Measurements from ENCODE around the gene FAM111A.

DNA sequence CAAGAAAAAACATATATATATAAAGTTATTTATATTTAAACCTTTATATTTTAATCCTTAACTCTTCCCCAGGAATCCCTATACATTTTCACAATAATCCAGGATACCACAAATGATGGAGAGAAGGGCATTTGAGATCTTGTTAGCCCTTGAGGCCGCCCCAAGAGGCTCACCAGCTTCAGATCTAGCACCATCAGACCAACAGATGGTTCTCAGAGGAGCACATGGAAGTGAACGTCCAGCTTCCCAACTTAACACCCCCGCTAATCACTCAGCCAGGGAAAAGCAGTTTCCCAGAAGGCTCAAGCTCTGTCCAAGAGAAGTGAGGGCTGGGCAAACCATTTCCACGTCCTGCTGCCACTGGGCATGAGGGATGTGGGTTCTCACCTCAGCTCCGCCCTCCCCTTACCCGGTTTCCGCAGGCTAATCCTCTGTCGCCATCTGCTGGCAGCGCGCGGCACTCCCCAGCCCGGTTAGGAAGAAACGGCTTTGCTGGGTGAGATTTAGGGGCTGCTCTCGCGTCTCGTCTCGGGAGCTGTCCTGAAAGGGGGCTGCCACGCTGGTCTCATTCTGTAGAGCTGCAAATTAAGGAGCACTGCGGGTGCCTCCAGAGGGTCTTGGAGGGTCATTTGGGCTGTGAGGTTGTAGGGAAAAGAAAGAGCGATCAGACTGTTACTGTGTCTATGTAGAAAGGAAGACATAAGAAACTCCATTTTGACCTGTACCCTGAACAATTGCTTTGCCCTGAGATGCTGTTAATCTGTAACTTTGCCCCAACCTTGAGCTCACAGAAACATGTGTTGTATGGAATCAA, 6.8 kb upstream of the FAM111A start:
- TF ChIP-seq POLR2AphosphoS5 (IDR thresholded peaks at IDR 0.05; ENCODE audit: low read depth) (no peak), SPI1 (IDR thresholded peaks at IDR 0.05; ENCODE audit: borderline replicate concordance, low read depth) (no peak)
- TF ChIP-seq, protein P1, sequence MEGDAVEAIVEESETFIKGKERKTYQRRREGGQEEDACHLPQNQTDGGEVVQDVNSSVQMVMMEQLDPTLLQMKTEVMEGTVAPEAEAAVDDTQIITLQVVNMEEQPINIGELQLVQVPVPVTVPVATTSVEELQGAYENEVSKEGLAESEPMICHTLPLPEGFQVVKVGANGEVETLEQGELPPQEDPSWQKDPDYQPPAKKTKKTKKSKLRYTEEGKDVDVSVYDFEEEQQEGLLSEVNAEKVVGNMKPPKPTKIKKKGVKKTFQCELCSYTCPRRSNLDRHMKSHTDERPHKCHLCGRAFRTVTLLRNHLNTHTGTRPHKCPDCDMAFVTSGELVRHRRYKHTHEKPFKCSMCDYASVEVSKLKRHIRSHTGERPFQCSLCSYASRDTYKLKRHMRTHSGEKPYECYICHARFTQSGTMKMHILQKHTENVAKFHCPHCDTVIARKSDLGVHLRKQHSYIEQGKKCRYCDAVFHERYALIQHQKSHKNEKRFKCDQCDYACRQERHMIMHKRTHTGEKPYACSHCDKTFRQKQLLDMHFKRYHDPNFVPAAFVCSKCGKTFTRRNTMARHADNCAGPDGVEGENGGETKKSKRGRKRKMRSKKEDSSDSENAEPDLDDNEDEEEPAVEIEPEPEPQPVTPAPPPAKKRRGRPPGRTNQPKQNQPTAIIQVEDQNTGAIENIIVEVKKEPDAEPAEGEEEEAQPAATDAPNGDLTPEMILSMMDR (IDR thresholded peaks at IDR 0.05; ENCODE audit: insufficient read depth, low read length): peak; percentile 98
- TF ChIP-seq, protein P2, sequence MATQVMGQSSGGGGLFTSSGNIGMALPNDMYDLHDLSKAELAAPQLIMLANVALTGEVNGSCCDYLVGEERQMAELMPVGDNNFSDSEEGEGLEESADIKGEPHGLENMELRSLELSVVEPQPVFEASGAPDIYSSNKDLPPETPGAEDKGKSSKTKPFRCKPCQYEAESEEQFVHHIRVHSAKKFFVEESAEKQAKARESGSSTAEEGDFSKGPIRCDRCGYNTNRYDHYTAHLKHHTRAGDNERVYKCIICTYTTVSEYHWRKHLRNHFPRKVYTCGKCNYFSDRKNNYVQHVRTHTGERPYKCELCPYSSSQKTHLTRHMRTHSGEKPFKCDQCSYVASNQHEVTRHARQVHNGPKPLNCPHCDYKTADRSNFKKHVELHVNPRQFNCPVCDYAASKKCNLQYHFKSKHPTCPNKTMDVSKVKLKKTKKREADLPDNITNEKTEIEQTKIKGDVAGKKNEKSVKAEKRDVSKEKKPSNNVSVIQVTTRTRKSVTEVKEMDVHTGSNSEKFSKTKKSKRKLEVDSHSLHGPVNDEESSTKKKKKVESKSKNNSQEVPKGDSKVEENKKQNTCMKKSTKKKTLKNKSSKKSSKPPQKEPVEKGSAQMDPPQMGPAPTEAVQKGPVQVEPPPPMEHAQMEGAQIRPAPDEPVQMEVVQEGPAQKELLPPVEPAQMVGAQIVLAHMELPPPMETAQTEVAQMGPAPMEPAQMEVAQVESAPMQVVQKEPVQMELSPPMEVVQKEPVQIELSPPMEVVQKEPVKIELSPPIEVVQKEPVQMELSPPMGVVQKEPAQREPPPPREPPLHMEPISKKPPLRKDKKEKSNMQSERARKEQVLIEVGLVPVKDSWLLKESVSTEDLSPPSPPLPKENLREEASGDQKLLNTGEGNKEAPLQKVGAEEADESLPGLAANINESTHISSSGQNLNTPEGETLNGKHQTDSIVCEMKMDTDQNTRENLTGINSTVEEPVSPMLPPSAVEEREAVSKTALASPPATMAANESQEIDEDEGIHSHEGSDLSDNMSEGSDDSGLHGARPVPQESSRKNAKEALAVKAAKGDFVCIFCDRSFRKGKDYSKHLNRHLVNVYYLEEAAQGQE (IDR thresholded peaks at IDR 0.05; ENCODE audit: insufficient replicate concordance, low read depth): no peak

All from HL-60 (cell line).